ENCODE measurements around the gene ASS1. TPM values are rescaled to one million over a fixed set of nuclear protein-coding genes. Genes with fewer than 3 reads are reported as not detected.

Gene ASS1
- total RNA-seq, 1 donor from 2014 or later = 71.3 TPM

DNA sequence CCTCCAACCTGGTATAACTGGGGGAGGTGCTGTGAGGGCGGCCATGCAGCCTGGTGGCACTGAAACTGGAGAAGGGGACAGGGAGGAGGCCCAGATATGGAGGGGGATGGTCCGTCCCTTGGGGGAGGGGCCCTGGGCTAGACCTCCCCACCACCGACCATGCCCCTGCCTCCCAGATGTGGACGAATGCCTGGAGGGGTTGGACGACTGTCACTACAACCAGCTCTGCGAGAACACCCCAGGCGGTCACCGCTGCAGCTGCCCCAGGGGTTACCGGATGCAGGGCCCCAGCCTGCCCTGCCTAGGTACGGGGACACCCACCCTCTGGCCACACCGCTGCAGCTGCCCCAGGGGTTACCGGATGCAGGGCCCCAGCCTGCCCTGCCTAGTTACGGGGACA is 15.4 kb upstream of the ASS1 start:
- Histone ChIP-seq H3K4me3 (no peak overlapping the region), H3K36me3 (no peaks in the 10 kb centered on the region), H3K9me3 (replicated peaks) (no peaks in the 10 kb centered on the region), H3K4me1 (peaks cover 37% of the 10 kb centered on the region), H3K27me3 (ENCODE audit: low read depth) (peaks cover 25% of the 10 kb centered on the region), H3K27ac (replicated peaks) (no peak overlapping the region)
- DNase-seq = no peak
- intact Hi-C loops (cut with micrococcal nuclease) = no loop called here
- TF ChIP-seq, protein P1, sequence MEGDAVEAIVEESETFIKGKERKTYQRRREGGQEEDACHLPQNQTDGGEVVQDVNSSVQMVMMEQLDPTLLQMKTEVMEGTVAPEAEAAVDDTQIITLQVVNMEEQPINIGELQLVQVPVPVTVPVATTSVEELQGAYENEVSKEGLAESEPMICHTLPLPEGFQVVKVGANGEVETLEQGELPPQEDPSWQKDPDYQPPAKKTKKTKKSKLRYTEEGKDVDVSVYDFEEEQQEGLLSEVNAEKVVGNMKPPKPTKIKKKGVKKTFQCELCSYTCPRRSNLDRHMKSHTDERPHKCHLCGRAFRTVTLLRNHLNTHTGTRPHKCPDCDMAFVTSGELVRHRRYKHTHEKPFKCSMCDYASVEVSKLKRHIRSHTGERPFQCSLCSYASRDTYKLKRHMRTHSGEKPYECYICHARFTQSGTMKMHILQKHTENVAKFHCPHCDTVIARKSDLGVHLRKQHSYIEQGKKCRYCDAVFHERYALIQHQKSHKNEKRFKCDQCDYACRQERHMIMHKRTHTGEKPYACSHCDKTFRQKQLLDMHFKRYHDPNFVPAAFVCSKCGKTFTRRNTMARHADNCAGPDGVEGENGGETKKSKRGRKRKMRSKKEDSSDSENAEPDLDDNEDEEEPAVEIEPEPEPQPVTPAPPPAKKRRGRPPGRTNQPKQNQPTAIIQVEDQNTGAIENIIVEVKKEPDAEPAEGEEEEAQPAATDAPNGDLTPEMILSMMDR (IDR thresholded peaks at IDR 0.05; ENCODE audit: borderline replicate concordance) = no peak

DNA sequence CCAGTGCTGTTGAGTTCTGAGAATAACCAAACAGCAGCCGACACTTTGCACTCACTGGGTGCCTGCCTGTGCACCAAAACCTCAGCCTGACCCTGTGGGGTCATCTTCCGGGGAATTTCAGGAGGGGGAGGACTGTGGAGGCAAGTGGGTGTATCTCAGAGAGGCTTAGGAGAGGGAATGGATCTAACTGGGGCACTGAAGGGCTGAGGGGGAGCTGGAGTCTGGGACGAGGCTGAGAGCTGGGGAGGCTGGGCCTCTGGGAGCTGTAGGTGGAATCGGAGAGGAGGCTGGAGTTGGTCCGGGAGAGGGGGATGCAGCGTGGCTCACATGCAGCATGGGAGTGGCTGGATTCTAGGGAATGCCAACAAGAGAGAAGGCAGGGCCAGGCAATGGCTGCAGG is 14.9 kb upstream of the ASS1 start:
- TF ChIP-seq, protein P1 (IDR thresholded peaks at IDR 0.05; ENCODE audit: borderline replicate concordance) = no peak
- intact Hi-C loops (cut with micrococcal nuclease) = no loop called here
- no peak for DNase-seq
- H3K27ac ChIP-seq (replicated peaks) = no peak overlapping the region
- H3K9me3 ChIP-seq (replicated peaks) = no peaks in the 10 kb centered on the region
- H3K4me1 ChIP-seq = peaks cover 37% of the 10 kb centered on the region
- H3K36me3 ChIP-seq = no peaks in the 10 kb centered on the region
- H3K27me3 ChIP-seq (ENCODE audit: low read depth) = peaks cover 29% of the 10 kb centered on the region
- H3K4me3 ChIP-seq = no peak overlapping the region

DNA sequence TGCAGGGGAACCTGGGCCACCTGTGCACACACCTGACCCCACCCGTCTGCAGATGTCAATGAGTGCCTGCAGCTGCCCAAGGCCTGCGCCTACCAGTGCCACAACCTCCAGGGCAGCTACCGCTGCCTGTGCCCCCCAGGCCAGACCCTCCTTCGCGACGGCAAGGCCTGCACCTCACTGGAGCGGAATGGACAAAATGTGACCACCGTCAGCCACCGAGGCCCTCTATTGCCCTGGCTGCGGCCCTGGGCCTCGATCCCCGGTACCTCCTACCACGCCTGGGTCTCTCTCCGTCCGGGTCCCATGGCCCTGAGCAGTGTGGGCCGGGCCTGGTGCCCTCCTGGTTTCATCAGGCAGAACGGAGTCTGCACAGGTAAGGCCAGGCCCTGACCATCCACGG is 14.5 kb upstream of the ASS1 start:
- no peak for DNase-seq
- no peaks in the 10 kb centered on the region for H3K36me3 ChIP-seq

DNA sequence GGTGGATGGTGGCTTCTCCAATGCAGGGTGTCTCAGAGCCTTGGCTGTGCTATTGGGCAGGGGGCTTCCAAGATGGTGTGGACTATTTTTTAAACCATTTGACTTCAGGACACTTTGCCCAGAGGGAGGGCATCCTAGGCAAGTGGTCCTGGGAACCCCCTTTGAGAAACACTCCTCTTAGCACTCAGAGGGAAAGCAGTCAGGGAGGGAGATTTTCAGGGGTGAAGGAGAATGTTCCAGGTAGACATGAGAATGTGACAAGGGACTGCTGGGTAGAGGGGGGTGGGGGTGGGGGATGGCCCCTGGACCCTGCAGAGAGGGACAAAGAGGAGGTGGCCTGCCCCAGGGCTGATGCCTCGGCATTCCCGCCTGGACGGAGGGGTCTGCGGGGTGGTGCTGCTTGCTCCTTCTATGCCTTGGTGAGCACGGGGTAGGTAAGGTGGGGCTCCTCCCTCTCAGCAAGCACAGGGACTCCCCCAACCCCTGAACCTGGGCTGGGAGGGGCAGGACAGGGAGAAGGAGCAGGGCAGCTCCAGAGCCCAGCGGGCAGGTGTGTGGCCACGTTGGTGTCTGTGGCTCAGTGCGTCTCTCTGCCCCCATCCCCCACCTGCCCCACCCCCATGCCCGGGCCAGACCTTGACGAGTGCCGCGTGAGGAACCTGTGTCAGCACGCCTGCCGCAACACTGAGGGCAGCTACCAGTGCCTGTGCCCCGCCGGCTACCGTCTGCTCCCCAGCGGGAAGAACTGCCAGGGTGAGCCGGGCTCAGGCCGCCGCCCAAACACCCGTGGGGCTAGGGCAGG is 13.8 kb upstream of the ASS1 start:
- intact Hi-C loops (cut with micrococcal nuclease) = no loop called here
- DNase-seq = no peak
- TF ChIP-seq, protein P1 (IDR thresholded peaks at IDR 0.05; ENCODE audit: borderline replicate concordance) = no peak
- Histone ChIP-seq H3K4me1 (peaks cover 33% of the 10 kb centered on the region), H3K27ac (replicated peaks) (no peak overlapping the region), H3K4me3 (no peak overlapping the region), H3K9me3 (replicated peaks) (no peaks in the 10 kb centered on the region), H3K36me3 (no peaks in the 10 kb centered on the region), H3K27me3 (ENCODE audit: low read depth) (peaks cover 40% of the 10 kb centered on the region)

More for the DNA sequence above, 14.5 kb upstream of the ASS1 start:
- peaks cover 33% of the 10 kb centered on the region for H3K27me3 ChIP-seq (ENCODE audit: low read depth)
- no peak overlapping the region for H3K27ac ChIP-seq (replicated peaks)
- H3K4me1 ChIP-seq = peaks cover 37% of the 10 kb centered on the region
- H3K9me3 ChIP-seq (replicated peaks) = no peaks in the 10 kb centered on the region
- no peak overlapping the region for H3K4me3 ChIP-seq
- TF ChIP-seq, protein P1 (IDR thresholded peaks at IDR 0.05; ENCODE audit: borderline replicate concordance) = no peak
- intact Hi-C loops (cut with micrococcal nuclease) = no loop called here

DNA sequence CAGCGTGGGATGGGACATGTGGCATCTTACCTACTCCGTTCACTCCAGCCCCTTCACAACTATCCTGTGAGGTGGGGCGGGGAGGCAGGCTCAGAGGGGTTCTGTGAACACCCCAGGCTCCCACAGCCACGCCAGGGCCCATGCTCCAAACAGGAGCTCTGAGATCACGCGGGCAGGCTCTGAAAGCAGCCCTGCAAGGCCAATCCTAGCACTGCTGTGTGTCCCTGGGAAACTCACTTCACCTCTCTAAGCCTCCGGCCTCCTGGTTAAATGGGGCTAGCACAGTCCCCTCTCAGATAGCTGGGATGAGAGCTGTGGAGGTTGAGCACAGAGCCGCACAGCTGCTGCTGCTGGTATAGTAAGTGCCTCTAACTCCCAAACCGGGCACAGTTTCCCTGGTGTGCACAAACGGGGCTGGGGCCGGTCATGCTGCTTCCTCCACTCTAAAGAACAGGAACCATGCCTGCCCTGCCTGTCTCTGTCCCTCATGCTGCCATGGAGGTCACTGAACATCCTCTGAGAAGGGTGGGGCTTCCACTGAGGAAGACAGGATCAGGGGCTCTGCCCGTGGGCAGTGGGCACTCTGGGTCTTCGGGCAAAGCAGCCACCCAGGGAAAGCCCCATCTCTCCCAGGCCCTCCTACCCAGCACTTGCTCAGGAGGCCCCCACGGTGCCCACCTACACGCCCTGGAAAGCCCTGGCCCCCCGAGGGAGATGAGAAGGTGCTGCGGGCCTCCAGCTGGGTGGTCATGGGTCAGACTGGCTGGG is 13.0 kb upstream of the ASS1 start:
- Histone ChIP-seq H3K4me1 (peaks cover 25% of the 10 kb centered on the region), H3K9me3 (replicated peaks) (no peaks in the 10 kb centered on the region), H3K36me3 (no peaks in the 10 kb centered on the region), H3K4me3 (no peak overlapping the region), H3K27ac (replicated peaks) (no peak overlapping the region), H3K27me3 (ENCODE audit: low read depth) (peaks cover 40% of the 10 kb centered on the region)
- DNase-seq = no peak
- intact Hi-C loops (cut with micrococcal nuclease) = no loop called here
- TF ChIP-seq, protein P1 (IDR thresholded peaks at IDR 0.05; ENCODE audit: borderline replicate concordance) = no peak
